ENCODE data around the gene PPIL6.
A peak's percentile ranks its signal among the peaks of the same experiment; 100 is the strongest.

PPIL6 gene

DNA sequence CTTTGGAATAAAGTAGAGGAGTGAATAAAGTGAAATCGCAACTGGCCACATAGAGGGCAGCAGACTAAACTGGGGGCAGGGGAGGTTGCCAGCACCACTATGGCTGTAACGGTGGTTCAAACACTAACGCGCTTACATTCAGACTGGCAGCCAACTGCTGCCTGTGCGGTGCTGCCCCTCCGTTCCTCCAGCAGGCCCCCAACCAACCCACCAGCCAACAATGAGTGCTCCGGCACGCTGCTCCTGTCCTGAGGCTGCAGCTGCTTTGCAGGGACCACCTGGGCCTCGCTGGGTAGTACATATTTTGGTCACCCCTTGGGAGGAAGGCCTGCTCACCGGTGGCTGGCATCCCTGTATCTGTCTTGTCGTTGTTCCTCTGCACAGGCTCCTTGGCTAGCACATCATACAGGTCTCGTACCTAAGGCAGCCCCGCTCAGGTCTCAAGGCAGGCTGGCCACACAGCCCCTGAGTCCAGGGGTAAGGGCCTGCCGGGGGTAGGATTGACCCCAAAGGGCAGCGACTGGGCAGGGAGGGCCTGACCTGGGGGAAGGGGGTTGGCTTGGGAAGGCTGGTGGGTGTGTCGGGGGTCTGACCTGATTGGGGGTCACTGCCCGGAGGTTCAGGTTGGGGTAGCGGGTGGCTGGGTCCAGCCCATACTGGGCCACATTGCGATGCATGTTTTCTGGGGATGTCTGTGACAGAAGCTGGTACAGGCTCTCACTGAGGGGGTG, 8.8 kb upstream of the PPIL6 start:
- no peak for DNase-seq (ENCODE audit: low read depth in 2 of 2)

DNA sequence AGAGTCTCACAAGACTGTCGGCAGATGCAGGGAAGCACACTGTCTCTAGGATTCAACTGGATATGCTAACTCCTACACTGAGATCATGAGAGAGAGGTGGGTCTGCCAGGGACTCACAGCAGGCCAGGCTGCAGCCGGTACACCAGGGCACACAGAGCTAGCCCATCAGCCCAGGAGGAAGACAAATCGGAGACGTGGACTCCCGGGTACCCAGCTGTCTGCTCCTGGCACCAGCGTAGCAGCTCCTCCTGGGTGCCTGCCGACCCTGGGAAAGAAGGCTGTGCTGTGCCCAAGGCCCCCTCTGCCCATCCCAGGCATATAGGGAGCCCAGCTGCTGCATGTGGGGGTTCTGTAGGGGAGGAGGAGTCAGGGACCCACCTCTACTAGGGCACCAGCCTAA, 8.2 kb upstream of the PPIL6 start:
- no peak for DNase-seq (ENCODE audit: low read depth in 2 of 2)

DNA sequence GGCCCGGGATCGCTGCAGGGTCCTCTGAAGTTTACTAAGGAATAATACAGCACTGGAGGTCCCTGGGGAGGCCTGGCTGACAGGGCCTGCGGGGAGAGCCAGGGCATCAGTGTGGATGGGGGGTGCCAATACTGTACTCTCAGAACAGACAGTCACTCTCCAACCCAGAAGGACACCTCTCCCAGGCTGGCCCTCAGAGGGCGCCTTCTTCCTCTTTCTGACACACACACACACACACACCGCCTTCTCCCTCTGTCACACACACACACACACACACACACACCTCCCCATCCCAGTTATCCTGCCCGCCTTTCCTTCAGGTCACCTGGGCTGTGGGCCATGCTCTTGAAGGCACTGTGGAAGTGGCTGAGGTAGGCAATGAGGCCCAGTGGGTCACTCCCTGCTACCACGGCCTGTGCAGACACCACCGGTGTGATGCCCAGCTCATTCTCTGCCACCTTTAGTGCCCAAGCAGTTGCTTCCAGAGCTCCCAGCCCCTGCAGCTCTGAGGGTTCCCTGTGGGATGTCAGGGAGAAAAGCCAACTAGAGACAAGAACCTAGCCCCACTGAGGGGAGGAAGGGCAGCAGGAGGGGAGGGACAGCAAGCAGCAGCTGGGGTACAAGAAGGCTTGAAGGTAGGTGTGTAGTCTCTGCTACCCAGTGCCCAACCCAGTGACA, 7.6 kb upstream of the PPIL6 start:
- no peak for DNase-seq (ENCODE audit: low read depth in 2 of 2)

DNA sequence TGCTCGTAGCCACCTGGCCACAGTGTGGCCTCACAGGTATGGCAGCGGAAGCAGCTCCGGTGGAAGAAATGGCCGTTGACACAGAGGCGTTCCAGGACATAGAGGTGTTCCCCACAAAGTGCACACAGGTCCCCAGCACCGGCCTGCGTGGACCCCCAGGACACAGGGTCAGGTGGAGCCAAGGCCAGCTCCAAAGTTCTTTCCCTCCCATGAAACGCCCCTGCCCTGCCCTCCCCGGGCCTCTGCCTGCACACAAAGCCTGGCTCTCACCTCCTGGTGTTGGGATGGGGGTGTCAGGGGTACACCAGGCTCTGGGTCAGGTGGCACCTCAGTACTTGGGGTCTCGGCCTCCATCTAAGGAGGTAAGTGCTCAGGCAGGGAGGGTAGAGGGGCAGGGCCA, 6.7 kb upstream of the PPIL6 start:
- no peak for DNase-seq (ENCODE audit: low read depth in 2 of 2)

DNA sequence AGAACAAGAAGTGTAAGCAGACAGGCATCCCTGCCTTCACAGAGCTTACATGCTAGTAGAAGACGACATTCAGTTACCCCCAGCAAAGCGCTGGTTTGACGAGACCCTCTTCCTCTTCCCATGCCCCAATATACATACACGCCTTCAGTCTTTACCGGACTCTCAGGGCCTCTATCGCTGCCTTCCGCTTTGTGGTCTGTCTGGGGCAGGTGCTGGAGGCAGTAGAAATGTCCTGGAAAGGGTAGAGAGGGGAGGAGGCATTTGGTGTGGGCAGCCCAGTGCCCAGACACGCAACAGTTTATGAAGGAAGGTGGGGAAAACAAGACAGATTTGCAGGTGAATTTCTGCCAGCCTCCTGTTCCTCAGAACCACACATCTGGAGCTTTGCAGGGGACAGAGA, 6.1 kb upstream of the PPIL6 start:
- no peak for DNase-seq (ENCODE audit: low read depth in 2 of 2)

DNA sequence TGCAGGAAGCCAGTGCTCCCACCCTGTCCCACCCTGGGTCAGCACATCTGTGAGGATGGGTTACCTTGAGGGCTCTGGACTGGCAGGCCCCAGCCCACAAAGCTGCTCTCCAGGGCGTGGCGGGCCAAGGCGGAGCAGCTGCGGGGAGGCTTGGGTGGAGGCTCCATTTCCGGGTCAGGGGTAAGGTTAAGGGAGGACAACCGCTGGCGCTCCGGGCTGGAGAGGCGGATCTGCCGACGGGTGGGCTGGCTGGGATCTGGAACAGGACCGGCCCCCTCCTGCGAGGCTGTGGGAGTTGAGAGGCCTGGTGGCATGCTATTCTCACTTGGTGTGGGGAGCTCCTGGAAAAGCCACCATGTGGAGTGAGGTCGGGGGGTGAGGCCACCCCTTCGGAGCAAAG, 5.6 kb upstream of the PPIL6 start:
- DNase-seq (ENCODE audit: low read depth in 2 of 2), result no peak

DNA sequence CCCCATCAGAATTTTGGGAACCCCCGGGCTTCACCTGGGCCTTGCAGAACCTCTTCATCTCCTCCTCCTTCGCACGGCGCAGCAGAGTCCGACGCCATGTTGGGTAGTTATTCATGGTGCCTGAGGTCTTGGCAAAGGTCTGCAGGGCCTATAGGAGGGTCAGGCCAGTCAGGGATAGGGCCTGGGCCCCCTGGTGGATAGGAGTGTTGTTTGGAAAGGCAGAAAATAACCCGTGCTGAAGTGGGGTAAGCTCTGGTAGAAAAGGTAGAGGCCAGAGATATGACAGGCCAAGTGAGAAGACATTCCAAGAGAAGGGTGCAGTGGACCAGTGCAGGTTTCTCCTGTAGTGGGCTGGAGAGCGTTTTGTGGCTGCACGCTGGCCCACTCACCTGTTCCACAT, 5.0 kb upstream of the PPIL6 start:
- no peak for DNase-seq (ENCODE audit: low read depth in 2 of 2)

DNA sequence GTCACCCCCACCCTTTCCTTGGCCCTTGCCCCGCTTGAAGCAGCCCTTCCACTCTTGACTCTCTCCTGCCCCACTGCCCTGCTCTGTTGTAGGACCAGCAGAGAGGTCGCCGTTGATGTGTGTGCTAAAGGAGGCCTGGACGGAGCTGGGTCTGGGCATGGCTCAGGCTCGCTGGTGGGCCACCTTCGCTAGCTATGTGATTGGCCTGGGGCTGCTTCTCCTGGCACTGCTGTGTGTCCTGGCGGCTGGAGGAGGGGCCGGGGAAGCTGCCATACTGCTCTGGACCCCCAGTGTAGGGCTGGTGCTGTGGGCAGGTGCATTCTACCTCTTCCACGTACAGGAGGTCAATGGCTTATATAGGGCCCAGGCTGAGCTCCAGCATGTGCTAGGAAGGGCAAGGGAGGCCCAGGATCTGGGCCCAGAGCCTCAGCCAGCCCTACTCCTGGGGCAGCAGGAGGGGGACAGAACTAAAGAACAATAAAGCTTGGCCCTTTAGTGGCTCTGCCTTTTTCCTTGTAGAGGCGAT, 3.1 kb upstream of the PPIL6 start:
- no peak for DNase-seq (ENCODE audit: low read depth in 2 of 2)

DNA sequence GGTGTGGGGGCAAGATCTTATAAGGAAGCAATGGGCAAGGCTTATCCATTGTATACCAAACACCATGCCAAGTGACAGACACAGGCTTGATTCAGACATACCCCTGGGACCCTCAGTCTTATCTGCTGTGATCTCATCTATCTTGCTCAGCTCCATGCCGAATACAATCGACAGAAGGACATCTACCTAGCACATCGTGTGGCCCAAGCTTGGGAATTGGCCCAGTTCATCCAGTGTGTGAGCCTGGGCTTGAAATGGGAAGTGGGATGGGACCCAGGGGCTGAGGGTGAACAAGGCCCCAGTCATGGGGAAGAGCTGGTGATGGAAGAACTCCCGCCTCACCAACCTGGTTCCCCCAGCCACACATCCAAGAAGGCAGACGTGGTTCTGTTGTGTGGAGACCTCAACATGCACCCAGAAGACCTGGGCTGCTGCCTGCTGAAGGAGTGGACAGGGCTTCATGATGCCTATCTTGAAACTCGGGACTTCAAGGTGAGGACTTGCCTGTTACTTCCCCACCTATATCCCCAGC, 2.0 kb upstream of the PPIL6 start:
- no peak for DNase-seq (ENCODE audit: low read depth in 2 of 2)

DNA sequence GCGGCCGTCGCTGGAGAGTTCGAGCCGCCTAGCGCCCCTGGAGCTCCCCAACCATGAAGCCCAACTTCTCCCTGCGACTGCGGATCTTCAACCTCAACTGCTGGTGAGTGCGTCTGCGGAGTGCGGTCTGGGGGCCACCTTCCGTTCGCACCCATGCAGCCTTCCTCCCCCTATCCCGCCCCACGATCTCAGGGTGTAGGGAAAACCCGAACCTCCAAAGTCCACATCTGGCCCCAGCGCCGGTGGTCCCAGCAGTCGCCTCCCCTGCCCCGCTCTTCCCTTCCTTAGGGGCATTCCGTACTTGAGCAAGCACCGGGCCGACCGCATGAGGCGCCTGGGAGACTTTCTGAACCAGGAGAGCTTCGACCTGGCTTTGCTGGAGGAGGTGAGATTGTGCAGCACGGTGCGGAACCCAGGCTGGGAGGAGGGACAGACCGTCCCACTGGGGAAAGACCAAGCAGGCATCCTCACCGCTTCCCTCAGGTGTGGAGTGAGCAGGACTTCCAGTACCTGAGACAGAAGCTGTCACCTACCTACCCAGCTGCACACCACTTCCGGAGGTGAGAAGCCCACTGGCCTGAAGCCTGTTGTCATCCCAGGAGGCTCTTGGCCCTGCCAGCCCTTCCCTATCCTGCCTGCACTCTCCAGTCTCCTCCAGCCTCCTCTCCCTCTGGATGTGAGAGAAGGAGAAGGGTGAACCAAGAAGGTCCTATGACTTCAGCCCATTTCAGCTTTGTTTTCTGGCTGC, 815 bp upstream of the PPIL6 start:
- no peak for DNase-seq (ENCODE audit: low read depth in 2 of 2)

DNA sequence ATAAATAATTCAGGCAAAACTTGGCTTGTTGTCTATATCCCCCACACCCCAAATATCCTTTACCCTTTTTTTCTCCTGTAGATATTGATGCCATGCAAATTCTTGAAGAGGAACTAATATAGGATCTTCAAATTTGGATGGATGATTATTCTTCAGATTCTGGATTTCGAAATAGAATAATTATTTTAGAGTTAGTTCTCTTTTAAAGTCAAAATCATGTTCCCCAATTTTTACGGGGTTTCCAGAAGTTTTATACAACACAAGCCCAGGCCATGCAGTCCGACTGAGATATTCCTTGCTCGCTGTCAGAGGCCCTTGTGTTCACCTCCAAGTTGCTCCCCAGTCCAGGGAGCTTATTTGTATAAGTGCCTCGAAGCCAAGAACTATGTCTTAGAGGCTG, 4.4 kb downstream of the PPIL6 start:
- DNase-seq (ENCODE audit: low read depth in 2 of 2), result no peak

DNA sequence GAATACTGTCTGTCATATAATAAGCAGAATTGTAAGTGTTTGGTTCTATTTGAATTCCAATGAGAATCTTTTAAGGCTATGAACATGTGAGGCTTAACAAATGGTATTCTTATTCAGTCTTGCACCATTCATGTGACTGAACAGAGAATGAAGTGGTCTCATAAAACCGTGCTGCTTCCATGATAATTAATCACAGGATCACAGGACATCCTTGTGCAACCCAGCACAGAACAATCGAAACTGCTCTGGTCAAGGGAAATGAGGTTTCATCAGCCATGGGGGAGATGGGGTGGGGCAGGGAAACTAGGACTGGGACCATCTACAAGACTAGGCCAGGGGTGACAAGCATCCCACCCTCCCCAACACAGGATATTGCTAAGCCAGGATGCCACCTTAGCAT, 6.0 kb downstream of the PPIL6 start:
- DNase-seq (ENCODE audit: low read depth in 2 of 2), result no peak

DNA sequence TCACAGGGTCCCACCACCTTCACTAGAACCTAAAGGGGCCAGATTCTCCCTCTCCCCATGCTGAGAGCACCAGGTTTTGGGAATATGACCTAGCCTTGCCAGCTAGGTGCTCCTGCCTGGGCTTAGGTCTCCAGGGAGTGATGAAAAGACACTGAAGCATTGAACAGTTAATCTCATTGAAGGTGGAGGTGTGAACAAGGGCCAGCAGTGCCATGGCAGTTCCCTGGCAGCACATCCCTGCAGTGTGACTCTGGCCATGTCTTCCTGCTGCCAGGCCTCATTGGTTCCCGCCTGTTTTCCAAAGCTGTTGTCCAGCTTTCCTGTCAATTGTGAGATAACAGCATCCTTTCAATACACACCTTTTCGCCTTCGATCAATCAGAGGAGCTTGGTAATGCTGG, 10.9 kb downstream of the PPIL6 start:
- DNase-seq (ENCODE audit: low read depth in 2 of 2), result no peak

DNA sequence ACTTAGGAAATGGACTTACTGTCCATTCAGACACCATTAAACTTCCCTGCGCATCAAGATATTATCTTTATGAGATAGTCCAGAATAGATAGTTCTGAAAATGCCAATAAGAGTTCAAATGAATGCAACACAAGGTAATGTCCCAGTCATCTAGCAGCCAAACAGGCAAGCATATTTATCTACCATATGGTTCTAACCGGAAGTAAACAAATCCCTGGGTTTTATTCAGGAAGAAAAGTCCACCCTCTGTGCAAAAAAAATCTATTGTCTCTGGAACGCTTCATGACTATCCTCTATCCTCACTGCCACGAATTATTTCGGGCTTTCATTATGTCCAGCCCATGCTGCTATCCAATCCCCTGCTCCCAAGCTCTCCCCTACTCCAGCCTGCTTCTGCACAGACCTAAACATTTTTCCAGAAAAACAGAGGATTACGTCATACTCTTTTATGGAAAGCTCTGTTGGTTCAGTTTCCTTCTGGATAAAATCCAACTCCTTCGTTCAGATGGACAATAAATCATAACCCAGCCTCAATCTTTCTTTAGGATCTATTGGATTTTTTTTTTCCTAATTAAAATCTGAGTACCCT, 11.4 kb downstream of the PPIL6 start:
- peak; percentile 55 to 56 for DNase-seq (ENCODE audit: low read depth in 2 of 2)

DNA sequence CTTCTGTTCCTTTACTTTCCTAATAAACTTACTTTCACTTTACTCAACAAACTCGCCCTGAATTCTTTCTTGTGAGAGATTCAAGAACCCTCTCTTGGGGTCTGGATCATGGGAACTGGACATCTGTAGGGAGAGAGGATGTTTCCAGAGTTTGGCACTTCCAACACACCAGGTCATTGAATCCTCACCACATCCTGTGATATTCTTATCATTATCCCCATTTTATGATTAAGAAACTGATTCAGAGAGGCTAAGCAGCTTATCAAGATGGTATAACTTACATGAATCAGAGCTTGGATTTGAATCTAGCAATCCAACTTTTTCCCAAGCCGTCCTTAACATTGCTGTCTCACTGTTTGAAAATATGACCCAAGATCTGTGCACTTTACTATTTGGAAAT, 15.5 kb downstream of the PPIL6 start:
- no peak for DNase-seq (ENCODE audit: low read depth in 2 of 2)

DNA sequence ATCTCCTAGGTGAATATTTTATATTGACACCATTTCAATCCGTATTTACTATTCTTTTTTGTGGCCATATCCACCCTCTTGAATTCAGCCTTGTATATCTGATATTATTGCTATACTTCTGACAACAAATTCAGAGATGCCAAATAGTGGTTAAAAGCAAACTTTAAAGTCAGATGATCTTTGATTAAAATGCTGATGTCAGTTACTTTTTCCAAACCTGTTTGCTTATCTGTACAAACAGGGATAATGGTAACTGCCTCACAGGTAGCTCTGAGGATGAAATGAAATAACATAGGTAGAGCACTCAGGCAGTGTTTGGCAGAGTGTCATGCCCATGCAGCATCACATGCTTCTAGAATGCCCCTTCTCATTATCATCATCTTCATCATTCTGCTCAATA, 19.2 kb downstream of the PPIL6 start:
- no peak for DNase-seq (ENCODE audit: low read depth in 2 of 2)

DNA sequence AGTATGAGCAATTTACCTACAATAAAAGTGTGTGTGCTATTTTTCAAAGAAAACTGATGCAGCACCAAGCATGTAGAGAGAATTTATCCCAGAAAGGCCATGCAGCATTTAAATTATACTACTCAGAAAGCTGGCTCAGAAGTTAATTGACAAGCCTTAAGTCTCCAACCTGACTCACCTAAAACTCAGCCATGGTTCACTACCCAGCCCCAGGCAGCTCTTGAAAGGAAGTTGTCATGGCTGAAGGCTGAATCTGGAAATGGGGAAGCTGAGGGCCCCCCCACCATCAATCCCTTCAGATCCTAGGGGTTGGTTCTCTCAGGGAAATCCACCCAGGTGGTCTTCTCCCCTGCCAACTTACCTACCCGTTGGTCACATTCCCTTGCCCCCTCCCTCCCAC, 19.7 kb downstream of the PPIL6 start:
- DNase-seq (ENCODE audit: low read depth in 2 of 2), result no peak

DNA sequence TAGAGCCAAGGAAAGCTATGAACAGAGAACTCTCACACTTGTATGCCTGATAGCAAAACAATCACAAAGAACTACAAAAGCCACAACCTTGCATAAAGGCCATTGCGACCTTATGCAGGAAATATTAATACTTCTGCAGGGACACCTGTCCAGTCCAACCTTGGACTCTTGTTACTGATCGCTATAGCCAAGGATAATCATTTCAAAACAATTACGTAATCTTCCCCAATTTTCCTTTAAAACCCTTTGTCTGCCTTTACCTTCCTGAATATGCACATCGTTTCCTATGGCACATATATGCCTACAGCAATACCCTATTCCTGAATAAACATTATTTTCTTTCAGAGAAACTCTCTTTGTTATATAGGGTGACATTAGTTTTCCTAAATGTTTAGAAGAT, 22.8 kb downstream of the PPIL6 start:
- DNase-seq (ENCODE audit: low read depth in 2 of 2), result no peak

DNA sequence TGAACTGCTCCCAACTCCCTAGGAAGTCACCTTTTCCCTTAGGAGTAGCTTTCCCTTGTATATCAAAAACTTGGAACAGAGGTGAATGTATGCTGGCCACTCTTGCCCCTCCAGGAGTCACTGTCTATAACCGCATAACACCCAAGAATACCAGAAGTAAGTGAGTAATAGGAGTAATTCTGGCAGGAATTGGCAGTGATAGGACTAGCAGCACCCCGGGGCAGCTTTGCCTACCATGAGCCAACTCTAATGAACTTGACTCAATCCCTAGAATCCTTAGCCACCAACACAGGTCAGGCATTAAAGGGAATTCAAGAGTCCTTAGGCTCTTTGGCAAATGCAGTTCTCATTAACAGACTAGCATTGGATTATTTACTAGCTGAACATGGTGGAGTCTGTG, 29.4 kb downstream of the PPIL6 start:
- DNase-seq (ENCODE audit: low read depth in 2 of 2), result no peak

DNA sequence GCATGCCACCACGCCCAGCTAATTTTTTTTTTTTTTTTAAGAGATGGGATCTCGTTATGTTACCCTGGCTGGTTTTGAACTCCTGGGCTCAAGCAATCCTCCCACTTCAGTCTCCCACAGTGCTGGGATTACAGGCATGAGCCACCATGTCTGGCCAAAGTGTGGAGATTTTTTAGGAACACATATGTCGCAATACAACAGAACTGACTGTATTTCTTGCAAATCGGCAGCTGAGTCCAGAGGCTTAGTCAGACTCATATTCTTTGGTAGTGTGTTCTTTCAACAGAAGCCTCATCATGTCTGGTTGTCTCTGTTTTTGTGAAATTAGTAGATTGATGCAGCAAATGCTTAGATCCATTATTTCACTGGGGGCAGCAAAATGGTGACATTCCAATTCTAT, 34.2 kb downstream of the PPIL6 start:
- DNase-seq (ENCODE audit: low read depth in 2 of 2), result peak; percentile 19 to 27

DNA sequence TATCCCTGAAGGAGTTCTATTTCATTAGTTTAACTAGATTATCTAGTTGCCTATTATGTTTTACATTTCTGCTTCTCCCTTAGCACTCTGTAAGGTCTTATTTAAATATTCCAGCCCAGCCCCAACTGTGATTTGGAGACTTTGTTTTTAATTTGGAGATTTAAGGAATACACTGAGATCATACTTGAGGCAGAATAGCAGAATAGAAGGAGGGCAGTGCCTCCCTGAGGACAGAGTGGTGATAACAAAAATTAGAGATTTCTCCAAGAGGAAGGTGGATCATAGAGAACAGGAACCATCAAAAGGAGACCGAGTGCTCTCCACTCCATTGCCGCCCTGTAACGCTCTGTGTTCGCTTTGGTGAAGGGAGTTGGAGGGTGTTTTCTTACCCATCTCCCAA, 43.4 kb downstream of the PPIL6 start:
- no peak for DNase-seq (ENCODE audit: low read depth in 2 of 2)

DNA sequence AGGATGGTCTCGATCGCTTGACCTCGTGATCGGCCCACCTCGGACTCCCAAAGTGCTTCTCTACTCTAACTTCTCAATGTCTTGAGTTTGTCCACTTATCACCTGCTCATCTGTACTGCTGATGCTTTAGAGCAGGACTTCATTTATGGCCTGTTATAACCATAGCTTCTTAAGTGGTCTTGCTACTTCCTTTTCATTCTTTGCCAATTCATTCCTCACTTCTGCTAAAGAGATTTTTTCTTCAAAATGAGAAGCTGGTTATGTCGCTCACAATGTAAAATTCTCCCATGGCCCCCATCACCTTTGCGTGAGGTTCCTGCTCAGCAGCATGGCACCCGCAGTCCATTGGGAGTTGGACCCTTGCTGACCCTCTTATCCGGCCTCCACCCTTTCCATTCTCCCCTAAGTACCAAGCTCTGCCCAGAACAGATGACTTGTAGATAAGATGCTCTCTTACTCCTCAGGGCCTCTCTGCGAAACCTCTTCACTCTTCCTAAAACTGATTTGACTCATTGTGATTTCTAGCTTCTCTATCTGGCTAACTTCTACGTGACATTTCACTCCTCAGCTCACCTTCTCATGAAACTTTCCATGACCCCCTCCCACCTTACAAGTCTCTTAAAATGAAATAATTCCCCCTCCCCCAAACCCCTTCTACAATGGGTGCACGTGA, 44.2 kb downstream of the PPIL6 start:
- no peak for DNase-seq (ENCODE audit: low read depth in 2 of 2)
